Measurements from ENCODE around the gene CREBRF.
A peak's percentile ranks its signal among the peaks of the same experiment; 100 is the strongest.
"Not testable (repeated sequence)": the region's sequence is repeated elsewhere in the genome, so short reads cannot be mapped to it uniquely, and the experiment has no call there.

The CREBRF gene, protein sequence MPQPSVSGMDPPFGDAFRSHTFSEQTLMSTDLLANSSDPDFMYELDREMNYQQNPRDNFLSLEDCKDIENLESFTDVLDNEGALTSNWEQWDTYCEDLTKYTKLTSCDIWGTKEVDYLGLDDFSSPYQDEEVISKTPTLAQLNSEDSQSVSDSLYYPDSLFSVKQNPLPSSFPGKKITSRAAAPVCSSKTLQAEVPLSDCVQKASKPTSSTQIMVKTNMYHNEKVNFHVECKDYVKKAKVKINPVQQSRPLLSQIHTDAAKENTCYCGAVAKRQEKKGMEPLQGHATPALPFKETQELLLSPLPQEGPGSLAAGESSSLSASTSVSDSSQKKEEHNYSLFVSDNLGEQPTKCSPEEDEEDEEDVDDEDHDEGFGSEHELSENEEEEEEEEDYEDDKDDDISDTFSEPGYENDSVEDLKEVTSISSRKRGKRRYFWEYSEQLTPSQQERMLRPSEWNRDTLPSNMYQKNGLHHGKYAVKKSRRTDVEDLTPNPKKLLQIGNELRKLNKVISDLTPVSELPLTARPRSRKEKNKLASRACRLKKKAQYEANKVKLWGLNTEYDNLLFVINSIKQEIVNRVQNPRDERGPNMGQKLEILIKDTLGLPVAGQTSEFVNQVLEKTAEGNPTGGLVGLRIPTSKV

DNA sequence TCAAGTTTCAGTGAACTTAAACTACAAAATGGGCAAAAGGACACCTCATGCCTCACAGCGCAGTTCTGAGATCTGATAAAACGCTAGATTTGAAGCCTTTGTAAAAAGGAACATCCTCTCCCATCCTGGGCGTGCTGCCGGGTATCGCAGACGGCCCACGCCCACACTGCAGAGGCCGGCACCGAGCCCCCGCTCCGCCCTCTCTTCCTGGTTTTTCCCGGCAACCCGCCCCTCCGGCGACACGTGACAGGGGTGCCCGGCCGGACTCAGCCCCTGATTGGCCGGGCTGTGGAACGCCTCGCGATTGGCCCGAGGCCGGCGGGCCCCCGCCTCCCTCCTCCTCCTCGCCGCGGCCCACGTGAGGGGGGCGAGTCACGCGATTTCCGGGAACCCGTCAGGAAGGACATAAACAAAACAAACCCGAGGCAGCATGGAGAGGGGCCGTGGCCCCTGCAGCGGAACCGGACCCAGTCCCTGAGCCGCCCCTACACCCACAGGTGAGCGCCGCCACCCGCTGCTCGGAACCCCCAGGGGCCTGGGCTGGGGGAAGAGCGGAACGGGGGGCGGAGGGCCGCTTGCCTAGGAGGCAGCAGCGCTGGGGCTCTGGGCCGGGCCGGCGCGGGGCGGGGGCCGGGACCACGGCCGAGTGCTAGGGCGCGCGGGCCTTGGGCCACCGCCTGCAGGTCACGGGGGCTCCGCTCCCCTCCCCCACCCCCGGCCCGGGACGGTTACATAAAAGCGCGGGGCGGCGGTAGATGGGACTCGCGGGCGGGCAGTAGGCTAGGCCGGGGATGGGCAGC, at the start of gene CREBRF:
Gene CREBRF, plus strand, starts transcription at position 370 of the 800 bp plus-strand sequence. CDS start 24,424 bp downstream, outside the sequence.
- peak; percentile 83 for DNase-seq

DNA sequence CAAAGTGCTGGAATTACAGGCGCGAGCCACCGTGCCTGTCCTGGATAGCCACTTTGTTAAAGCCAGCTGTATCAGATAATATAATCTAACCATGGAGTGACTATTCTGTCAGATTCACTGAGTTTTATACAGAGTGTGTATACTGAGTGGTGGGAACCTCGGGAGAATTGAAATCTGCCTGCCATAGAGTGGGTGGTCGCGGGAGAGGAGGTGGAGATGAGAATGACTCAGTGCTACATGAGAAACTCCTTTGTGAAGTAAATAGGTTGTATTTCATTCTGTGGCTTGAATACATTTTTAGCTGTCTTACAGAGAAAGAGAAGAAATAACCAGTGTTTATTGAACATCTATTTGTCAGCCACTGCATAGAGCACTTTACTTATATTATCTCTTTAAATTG, 46.1 kb upstream of the CREBRF start:
- DNase-seq = no peak

DNA sequence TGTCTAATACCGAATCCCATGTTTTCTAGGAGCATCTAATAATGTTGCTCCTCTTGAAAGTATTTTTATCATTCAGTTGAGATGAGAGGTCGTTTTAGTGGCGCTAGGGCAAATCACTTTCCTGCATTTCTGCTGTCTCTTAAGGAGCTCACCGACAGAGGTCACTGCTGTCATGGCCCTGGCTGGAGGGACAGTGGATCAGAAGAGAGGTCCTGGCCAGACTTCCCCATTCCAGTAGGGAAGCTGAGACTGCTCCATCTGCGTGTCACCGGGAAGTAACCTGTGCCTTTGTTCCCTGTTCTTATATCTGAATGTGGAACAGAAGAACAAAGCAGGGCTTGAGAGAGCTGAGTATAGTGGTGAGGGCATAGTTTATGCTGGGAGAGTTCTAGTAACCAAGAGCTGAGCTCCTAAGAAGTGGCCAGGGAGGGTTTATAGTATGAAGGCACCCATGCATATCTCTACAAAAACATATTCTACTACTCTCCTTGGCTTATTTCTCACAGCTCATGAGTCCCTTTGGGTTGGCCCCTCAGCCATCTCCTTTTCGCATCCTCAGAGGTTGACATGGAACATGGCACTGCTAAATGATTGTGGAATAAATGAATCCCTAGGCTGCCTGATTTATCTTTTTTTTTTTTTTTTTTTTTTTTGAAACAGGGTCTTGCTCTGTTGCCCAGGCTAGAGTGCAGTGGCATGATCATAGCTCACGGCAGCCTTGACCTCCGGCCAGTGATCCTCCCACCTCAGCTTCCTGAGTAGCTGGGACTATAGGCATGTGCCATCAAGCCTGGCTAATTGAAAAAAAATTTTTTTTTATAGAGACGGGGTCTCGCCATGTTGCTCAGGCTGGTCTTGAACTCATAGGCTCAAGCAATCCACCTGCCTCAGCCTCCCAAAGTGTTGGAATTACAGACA, 45.3 kb upstream of the CREBRF start:
- DNase-seq = no peak

DNA sequence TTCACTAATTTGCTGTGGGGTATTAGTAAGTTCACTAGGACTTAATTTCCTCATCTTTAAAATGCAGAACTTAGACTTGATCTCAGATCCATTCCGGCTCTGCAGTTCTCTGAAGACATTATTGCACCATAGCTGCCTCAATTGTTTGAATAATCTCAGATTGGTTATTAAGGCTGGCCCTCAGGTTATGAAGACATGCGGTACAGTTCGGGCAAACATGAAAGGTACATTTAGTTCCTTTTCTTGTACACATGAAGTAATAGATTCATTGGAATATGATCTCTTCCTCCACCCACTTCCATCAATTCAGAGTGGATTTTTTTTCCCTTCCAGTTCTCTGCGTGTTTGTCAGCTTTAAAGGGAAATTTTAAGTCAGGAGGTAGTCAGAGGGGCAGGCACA, 44.6 kb upstream of the CREBRF start:
- DNase-seq = no peak

DNA sequence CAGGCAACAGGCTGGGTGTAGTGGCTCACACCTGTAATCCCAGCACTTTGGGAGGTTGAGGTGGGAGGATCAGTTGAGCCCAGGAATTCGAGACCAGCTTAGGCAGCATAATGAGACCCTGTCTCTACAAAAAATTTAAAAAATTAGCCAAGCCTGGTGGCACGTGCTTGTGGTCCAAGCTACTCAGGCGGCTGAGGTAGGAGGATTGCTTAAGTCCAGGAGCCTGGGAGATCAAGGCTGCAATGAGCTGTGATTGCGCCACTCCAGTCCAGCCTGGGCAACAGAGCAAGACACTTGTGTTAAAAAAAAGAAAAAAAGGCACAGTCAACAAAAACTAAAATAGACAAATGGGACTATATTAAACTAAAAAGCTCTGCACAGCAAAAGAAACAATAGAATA, 43.3 kb upstream of the CREBRF start:
- DNase-seq = no peak

DNA sequence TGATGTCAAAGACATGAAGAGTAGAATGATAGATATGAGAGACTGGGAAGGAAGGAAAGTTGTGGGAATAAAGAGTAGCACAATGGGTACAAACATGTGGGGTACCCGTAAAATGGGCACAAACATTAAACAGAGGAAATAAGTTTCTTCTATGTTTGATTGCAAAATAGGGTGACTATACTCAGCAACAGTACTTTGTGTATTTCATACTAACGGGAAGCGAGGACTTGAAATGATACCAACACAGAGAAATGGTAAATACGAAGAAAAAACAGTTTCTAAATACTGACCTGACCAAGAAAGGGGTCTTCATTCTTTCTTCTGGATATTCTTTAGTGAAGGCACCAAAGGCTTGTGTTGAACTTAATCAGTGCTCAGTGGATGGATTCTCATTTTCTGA, 41.5 kb upstream of the CREBRF start:
- DNase-seq = no peak

DNA sequence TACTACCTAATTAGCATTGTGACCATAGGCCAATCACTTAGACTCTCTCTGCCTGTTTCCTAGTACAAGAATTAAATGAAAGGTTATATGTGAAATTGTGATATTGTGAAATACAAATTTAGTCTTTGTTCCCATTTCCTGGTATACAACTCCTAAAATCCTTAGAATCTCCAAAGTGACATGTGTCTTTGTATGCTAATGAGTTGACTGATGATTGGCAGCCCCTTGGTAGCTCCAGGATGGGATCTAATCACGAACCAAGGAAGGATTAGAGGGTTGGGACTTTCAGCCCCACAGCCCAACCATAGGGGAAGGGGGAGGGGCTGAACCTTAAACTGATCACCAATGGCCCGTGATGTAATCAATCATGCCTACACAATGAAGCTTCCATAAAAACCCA, 41.0 kb upstream of the CREBRF start:
- DNase-seq = no peak

DNA sequence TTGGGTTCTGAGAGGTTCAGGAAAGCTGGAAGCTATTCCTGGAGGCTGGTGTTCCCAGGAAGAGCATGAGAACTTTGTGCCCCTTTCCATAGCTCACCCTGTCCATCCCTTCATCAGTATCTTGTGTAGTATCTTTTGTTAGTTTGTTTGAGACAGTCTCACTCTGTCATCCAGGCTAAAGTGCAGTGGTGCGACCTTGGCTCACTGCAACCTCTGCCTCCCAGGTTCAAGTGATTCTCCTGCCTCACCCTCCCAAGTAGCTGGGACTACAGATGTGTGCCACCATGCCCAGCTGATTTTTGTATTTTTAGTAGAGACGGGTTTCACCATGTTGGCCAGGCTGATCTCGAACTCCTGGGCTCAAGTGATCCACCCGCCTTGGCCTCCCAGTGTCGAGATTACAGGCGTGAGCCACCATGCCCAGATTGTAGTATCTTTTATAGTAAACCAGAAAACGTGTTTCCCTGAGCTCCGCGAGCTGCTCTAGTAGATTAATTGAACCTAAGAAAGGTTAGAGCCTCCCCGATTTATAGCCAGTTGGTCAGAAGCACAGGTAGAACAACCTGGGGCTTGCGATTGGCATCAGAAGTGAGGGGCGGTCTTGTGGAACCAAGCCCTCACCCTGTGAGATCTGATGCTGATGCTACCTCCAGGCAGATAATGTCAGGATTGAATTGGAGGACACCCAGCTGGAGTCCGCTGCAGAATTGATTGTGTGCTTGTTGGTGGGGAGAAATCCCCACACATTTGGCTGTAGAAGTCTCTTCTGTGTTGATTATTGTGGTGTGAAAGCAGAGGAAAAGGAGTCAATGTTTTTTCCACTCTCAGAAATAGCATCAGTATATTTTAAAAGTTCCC, 40.3 kb upstream of the CREBRF start:
- DNase-seq = no peak

DNA sequence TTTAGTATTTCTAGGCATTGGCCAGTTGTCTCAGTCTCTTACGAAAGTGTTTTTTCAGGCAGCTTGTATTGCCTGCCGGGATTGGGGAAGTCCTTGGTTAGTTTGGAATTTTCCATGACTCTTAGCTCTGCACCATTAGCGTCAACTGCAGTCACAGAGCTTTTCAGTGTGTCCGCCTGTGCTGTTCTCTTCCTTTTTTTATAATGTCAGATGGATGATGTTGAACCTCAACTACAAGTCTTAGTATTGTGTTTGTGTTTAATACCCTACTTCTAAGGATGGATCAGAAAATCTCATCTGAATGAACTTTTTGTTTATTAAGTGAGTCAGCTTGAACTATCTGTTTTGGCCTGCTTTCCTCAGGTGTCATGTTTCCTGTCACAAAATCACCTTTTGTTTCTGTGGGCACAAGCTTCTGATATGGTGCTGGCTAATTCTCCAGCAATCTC, 39.5 kb upstream of the CREBRF start:
- DNase-seq = no peak

DNA sequence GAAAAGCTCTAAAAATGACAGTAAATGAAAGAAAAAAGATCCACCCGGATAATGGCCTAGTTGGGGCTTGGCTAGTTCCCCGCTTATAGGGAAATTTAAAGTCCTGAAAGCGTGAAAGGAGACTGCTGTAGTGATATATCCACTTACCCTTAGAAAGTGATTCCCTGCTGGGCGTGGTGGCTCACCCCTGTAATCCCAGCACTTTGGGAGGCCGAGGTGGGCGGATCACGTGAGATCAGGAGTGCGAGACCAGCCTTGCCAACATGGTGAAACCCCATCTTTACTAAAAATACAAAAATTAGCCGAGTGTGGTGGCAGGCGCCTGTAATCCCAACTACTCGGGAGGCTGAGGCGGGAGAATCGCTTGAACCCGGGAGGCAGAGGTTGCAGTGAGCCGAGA, 39.1 kb upstream of the CREBRF start:
- not testable (repeated sequence) for DNase-seq

DNA sequence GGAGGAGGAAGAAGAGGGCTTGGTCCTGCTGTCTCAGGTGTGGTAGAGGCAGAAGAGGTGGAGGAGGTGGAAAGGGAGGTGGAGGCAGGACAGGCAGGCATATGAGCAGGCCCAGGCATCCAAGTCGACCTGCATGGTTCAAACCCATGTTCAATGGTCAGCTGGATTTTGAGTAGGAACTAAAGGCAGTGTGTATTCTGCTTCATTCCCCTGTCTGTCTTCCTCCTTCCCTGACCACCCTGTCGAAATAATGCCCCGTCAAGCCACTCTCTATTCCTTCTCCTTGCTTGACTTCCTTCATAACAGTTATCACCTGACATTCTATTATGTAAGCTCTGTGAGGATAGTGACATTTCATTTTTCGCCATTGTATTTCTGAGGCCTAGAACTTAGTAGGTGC, 37.8 kb upstream of the CREBRF start:
- no peak for DNase-seq

DNA sequence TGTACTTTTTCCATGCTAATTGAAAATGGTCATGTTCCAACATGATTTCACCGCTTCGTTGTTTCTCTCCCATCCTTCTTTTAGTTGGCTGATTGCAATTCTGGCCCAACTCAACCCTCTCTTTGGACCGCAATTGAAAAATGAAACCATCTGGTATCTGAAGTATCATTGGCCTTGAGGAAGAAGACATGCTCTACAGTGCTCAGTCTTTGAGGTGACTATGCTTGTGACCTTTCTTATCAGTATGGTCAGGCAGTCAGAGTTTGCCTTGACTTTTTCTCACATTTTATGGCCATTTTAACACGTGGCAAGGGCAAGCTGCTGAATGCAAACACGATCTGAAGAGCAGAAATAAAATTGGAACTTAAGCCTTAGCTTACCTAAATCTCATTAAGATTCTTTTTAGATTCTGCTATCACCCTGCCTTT, 36.0 kb upstream of the CREBRF start:
- DNase-seq = no peak

DNA sequence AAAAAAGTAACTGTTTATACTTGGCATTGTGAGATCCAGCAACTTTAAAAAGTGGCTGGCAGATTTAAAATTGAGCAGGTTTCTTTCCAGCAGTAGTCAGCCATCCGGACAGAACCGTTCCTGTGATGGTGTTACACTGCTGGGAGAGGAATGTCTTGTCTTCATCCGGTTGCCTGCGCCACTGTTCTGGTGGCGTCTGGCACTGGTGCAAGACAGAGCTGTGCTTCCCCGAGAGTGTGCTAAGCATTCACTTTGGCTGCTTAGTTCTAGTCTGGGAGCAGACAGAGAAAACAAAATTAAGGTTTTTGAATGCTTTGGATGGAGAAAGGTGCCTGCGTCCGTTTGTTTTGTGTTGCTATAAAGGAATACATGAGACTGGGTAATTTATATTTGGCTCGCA, 35.5 kb upstream of the CREBRF start:
- no peak for DNase-seq

DNA sequence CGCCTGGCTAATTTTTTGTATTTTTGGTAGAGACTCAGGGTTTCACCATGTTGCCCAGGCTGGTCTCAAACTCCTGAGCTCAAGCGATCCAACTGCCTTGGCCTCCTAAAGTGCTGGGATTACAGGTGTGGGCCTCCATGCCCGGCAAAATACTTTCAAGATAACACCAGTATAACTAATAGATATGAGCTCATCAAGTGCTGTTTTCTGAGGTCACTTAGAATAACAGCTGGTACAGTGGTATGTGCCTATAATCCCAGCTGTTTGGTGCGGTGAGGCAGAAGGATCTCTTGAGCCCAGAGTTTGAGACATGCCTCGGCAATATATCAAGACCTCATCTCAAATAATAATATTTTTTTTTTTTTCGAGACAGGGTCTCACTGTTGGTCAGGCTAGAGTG, 30.5 kb upstream of the CREBRF start:
- DNase-seq = no peak

DNA sequence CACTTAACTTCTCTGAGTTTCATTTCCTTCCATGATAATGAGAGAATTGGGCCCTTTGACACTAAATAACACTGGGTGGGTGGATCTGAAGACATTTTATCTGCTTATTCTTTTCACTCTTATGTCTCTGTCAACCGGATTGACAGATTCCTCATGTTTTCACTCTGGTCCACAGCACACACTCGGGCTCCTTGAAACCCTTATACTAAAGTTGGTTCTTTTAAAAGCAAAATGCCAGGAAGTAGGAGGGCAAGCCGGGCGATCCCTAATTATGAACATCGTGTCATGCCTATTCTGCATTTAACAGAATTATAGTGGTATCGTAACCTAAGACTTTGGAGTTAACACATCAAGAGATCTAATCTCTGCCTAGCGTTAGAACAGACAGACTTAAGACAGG, 28.2 kb upstream of the CREBRF start:
- DNase-seq = no peak

DNA sequence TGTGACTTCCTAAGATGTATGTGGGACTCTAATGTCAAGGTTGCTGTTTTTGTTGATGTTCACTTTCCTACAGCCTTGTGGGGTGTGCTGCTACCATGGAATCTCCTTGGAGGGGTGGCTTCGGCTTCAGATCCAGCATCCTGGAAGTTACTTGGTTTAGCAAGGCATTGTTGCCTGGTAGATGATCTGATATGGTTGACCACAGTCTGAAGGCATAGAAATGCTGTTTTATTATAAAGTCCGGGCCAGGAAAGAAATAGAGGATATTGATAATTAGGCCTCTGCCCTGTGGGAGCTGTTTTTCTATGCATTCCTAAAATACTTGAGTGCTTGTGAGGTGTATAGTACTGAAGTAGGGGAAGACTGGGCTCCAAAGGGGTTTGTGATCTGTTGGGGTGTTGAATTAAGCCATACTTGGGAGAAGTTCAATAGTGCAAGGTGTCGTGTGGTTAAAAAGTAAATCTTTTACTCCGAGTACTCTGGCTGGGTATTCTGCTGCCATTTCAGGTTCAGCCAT, 27.3 kb upstream of the CREBRF start:
- DNase-seq = no peak

DNA sequence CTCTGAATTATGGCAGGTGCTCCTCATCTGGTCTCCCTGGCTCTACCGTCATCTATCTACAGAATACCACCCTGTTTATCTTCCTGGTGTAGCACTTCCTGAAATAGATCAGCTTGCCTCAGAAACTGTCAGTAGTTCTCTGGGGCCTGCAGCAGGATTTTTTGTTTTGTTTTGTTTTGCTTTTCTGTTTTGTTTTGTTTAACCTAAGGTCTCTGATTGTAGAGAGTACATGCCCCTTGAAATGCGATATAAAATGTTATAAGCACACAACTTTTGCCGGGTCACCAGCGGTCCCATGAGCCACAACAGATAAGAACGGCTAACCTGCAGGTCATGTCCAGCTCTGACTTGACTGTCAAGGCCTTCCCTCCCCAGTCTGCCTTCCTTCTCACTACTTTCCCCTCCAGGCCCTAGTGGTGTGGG, 26.6 kb upstream of the CREBRF start:
- DNase-seq = no peak

DNA sequence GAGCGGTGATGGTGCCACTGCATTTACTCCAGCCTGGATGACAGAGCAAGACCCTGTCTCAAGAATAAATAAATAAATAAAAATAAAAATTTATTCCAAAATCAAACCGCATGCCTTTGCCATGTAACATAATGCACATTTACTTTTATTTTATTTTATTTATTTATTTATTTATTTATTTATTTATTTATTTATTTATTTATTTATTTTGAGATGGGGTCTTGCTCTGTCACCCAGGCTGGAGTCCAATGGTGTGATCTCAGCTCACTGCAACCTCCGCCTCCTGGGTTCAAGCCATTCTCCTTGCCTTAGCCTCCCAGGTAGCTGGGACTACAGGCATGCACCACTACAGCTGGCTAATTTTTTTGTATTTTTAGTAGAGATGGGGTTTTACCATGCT, 24.1 kb upstream of the CREBRF start:
- DNase-seq = not testable (repeated sequence)

DNA sequence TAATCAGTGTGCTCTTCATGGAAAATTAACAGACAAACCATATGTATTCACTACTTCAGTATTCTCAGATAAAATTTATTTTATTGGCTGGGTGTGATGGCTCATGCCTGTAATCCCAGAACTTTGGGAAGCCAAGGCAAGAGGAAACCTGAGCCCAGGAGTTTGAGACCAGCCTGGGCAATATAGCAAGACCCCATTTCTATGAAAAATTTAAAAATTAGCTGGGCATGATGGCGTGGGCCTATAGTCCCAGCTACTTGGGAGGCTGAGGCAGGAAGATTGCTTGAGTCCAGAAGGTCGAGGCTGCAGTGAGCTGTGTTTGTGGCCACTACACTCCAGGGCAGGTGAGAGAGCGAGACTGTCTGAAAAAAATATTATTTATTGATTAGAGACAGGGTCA, 23.4 kb upstream of the CREBRF start:
- no peak for DNase-seq

DNA sequence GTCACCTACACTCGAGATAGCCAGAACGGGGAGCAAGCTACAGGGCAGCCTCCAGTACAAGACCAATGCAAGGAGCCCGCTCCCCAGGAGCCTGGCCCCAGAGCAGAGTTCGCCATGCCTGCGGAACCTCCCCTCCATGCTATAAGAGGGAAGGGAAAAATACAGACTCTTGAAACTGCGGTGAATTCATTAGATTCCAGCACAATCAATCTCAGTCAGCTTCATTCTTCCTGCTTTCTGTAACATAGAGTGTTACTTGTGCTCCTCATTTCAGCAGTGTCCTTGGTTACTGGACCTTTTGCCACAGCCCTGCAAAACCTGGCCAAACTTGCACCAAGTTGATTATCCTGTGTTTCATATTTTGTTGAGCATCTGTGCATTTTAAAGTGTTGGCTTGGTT, 22.2 kb upstream of the CREBRF start:
- no peak for DNase-seq
